Vagina (tissue), 2 donors: ENCODE results near the gene SDK2. TPM values are rescaled to one million over a fixed set of nuclear protein-coding genes. Genes with fewer than 3 reads are reported as not detected.

Experiments
- DNase-seq, 2 donors: peaks; one replicate each; pipeline ENCODE4 v3.0.0-alpha.2; 2017; ENCODE audit errors: extremely low spot score in 2 of 2
- H3K27ac ChIP-seq: fragments of 200-600 bp; sonication (generic); one replicate; pipeline ENCODE4 v1.5.1; 2019
- H3K27me3 ChIP-seq: fragments of 200-600 bp; sonication (generic); one replicate; pipeline ENCODE4 v1.5.1; 2019
- H3K36me3 ChIP-seq, 2 donors: fragments of 200-600 bp; sonication (generic); one replicate each; pipeline ENCODE4 v1.5.1; 2017 to 2019
- H3K4me1 ChIP-seq: fragments of 200-600 bp; sonication (generic); one replicate; pipeline ENCODE4 v1.5.1; 2019
- H3K4me3 ChIP-seq, 2 donors: fragments of 200-600 bp; sonication (generic); 1 replicate in 1 of 2; 2 replicates in 1 of 2; pipeline ENCODE4 v1.5.1; 2016 to 2019
- H3K9me3 ChIP-seq: fragments of 200-600 bp; sonication (generic); one replicate; pipeline ENCODE4 v1.5.1; 2019
- POLR2A ChIP-seq, 2 donors: fragments of 450-650 bp; IDR thresholded peaks; one replicate each; pipeline ENCODE4 v1.6.1; 2017; ENCODE audit warnings: antibody characterized with exemption in 2 of 2, mild to moderate bottlenecking in 2 of 2, moderate library complexity in 2 of 2
- POLR2AphosphoS5 ChIP-seq, 2 donors: sonication (generic); formaldehyde crosslinking; IDR thresholded peaks; one replicate each; pipeline ENCODE4 v1.9.0; 2017; ENCODE audit warnings: antibody characterized with exemption in 2 of 2, mild to moderate bottlenecking in 2 of 2, low read depth in 1 of 2; ENCODE audit not compliant: insufficient read depth in 1 of 2
- intact Hi-C: fragments of 100-400 bp; cut with DNase I; formaldehyde crosslinking; loops from one replicate; pipeline ENCODE4 v1.15.1; 2023
- total RNA-seq: library from RNA; depleted of rRNA; stranded (reverse); fragments of >200 nt; gene quantifications from one replicate; pipeline ENCODE4 v1.2.3, GENCODE V29; 2016
- TF ChIP-seq, protein P1 (sequence below), 3 experiments: fragments of 450-650 bp in 2 of 3; fragments of 200-600 bp in 1 of 3; sonication (generic) in 1 of 3; IDR thresholded peaks; one replicate each; pipeline ENCODE4 v1.5.1; 2017 to 2019; ENCODE audit warnings: antibody characterized with exemption in 3 of 3, mild to moderate bottlenecking in 2 of 3, moderate library complexity in 2 of 3

Gene SDK2
- total RNA-seq, 1 donor from 2014 or later, result 1.7 TPM

DNA sequence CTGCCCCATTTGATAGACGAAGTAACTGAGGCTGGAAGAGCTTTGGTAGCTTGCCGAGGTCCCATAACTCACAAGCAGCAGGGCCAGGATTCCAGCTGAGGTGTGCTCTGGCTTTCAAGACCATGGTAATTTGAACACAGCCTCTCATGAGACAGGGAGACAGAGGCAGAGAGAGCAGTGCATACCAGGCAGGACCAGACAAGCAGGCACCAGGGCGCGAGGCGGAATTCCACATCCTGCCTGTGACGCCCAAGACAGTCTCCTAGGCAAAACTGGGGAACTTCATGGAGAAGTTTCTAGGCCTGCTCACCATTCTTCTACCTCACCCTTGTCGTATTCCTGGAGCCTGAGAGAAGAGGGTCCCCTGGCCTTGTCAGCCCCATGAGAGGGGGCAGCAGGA, 19.2 kb downstream of the SDK2 start:
- Histone ChIP-seq H3K27ac (no peak overlapping the region), H3K4me3 (no peak overlapping the region), H3K27me3 (no peaks in the 10 kb centered on the region), H3K9me3 (no peaks in the 10 kb centered on the region), H3K4me1 (no peaks in the 10 kb centered on the region), H3K36me3 (no peaks in the 10 kb centered on the region)
- TF ChIP-seq POLR2A (IDR thresholded peaks at IDR 0.05) (no peak), POLR2AphosphoS5 (IDR thresholded peaks at IDR 0.05; ENCODE audit: insufficient read depth in 1 of 2, low read depth in 1 of 2) (no peak)
- TF ChIP-seq, protein P1, sequence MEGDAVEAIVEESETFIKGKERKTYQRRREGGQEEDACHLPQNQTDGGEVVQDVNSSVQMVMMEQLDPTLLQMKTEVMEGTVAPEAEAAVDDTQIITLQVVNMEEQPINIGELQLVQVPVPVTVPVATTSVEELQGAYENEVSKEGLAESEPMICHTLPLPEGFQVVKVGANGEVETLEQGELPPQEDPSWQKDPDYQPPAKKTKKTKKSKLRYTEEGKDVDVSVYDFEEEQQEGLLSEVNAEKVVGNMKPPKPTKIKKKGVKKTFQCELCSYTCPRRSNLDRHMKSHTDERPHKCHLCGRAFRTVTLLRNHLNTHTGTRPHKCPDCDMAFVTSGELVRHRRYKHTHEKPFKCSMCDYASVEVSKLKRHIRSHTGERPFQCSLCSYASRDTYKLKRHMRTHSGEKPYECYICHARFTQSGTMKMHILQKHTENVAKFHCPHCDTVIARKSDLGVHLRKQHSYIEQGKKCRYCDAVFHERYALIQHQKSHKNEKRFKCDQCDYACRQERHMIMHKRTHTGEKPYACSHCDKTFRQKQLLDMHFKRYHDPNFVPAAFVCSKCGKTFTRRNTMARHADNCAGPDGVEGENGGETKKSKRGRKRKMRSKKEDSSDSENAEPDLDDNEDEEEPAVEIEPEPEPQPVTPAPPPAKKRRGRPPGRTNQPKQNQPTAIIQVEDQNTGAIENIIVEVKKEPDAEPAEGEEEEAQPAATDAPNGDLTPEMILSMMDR (IDR thresholded peaks at IDR 0.05), result no peak
- intact Hi-C loops, result no loop called here
- DNase-seq, result no peak

DNA sequence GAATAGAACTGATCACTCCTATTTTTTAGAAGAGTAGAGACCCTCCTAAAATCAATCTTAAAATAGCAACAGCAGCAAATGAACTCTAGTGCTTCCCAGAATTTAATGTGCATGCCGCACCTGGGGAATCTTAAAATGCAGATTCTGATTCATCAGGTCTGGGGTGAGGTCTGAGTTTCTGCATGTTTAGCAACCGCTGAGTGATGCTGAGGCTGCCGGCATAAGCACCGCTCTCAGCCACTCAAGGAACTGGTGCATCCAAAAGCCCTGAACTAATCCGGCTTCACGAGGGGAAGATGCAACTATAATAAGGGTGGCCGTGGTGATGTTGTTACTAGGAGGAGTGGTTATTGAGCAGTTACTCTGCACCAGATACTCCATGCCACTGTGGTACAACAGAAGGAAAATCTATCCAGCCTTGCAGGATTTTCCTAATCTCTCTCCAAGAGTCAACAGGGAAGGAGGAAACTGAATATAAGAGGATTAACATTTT, 19.7 kb downstream of the SDK2 start:
- no peak overlapping the region for H3K4me3 ChIP-seq
- no peaks in the 10 kb centered on the region for H3K36me3 ChIP-seq
- no peak for DNase-seq
- intact Hi-C loops, result no loop called here
- TF ChIP-seq POLR2A (IDR thresholded peaks at IDR 0.05) (no peak), POLR2AphosphoS5 (IDR thresholded peaks at IDR 0.05; ENCODE audit: insufficient read depth in 1 of 2, low read depth in 1 of 2) (no peak)
- TF ChIP-seq, protein P1 (IDR thresholded peaks at IDR 0.05), result no peak
- H3K4me1 ChIP-seq, result no peaks in the 10 kb centered on the region
- no peaks in the 10 kb centered on the region for H3K9me3 ChIP-seq
- no peak overlapping the region for H3K27ac ChIP-seq
- no peaks in the 10 kb centered on the region for H3K27me3 ChIP-seq

DNA sequence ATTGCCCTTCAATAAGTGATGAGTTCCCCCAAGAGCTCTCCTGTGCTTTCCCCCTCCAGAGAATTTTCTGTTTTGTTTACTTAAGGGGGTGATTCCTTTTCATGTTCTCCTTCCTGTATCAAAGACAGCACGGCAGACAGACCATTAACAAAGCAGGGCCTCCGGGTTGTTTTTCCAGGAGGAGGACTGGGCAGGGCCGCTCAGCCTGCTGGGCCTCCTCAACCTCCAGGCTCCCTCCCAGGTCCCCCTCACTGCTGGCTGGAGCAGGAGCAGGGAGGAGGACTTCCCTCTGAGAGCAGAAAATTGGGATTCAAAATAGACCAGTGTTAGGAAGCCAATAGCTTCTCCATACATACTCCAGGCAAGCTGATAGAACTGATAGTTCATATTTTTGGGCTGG, 20.4 kb downstream of the SDK2 start:
- no peak overlapping the region for H3K4me3 ChIP-seq
- H3K36me3 ChIP-seq, result no peaks in the 10 kb centered on the region
- intact Hi-C loops, result no loop called here
- no peaks in the 10 kb centered on the region for H3K9me3 ChIP-seq
- TF ChIP-seq, protein P1 (IDR thresholded peaks at IDR 0.05), result no peak
- TF ChIP-seq POLR2AphosphoS5 (IDR thresholded peaks at IDR 0.05; ENCODE audit: insufficient read depth in 1 of 2, low read depth in 1 of 2), result no peak
- no peak for TF ChIP-seq POLR2A (IDR thresholded peaks at IDR 0.05)
- no peak for DNase-seq
- H3K27me3 ChIP-seq, result no peaks in the 10 kb centered on the region
- no peak overlapping the region for H3K27ac ChIP-seq
- H3K4me1 ChIP-seq, result no peaks in the 10 kb centered on the region

DNA sequence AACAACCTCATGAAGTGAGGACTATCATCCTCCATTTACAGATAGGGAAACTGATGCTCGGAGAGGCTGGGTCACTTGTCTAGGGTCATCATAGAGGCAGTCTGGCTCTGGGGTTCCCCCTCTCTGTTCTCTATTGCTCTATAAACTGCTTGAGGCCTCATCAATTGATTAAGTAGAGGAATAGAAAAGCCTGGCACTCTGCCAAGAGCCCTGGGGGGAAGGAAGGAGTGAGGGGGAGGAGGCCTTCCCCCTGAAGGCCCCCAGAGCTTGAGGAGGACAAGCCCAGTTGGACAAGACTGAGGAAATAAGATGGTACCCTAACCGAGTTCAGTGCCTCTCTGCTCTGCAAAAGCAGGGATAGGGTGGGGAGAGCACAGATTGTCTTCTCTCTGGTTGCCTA, 21.0 kb downstream of the SDK2 start:
- Histone ChIP-seq H3K27ac (no peak overlapping the region), H3K9me3 (no peaks in the 10 kb centered on the region), H3K4me3 (no peak overlapping the region), H3K27me3 (no peaks in the 10 kb centered on the region), H3K36me3 (no peaks in the 10 kb centered on the region), H3K4me1 (no peaks in the 10 kb centered on the region)
- TF ChIP-seq, protein P1 (IDR thresholded peaks at IDR 0.05), result no peak
- no peak for TF ChIP-seq POLR2A (IDR thresholded peaks at IDR 0.05)
- TF ChIP-seq POLR2AphosphoS5 (IDR thresholded peaks at IDR 0.05; ENCODE audit: insufficient read depth in 1 of 2, low read depth in 1 of 2), result no peak
- intact Hi-C loops, result no loop called here
- no peak for DNase-seq

DNA sequence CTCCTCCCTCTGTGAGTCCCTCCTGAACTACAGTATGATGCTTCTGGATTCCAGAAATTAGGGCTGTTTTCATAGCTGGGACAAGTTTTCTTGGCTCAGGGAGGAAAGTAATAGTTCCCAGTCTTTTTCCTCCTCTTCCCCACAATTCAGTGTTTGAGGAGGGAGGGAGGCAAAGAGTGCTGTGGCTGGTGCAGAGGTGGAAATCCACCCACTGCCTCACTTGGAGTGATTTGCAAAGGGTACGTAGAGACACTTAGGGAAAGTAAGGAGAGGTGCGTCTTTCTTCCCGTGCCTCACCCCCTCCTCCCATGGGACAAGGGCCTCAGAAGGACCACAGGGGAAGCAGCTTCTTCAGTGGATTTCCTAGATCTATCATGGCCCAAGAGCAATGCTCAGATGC, 21.9 kb downstream of the SDK2 start:
- H3K4me1 ChIP-seq, result no peaks in the 10 kb centered on the region
- H3K27me3 ChIP-seq, result no peaks in the 10 kb centered on the region
- H3K27ac ChIP-seq, result no peak overlapping the region
- intact Hi-C loops, result no loop called here
- H3K4me3 ChIP-seq, result no peak overlapping the region
- H3K36me3 ChIP-seq, result no peaks in the 10 kb centered on the region
- DNase-seq, result no peak
- no peaks in the 10 kb centered on the region for H3K9me3 ChIP-seq
- TF ChIP-seq POLR2A (IDR thresholded peaks at IDR 0.05), result no peak
- TF ChIP-seq POLR2AphosphoS5 (IDR thresholded peaks at IDR 0.05; ENCODE audit: insufficient read depth in 1 of 2, low read depth in 1 of 2), result no peak
